Measurements from ENCODE around the gene HIGD1B.
A peak's percentile ranks its signal among the peaks of the same experiment; 100 is the strongest.

HIGD1B gene

GRCh38 chr17:44848961-44849489, 1.3 kb downstream of the HIGD1B start:
- no peak for DNase-seq (ENCODE audit: low spot score in 2 of 2)
- in situ Hi-C loops (cut with MboI; ENCODE audit: low sequenced_read_pairs), result no loop called here
- H3K36me3 ChIP-seq (replicated peaks), result peaks cover 40% of the 10 kb centered on the region
- H3K9me3 ChIP-seq, result no peaks in the 10 kb centered on the region; the same call in 1 of the 2 replicates
- H3K27me3 ChIP-seq (ENCODE audit: low read depth), result no peaks in the 10 kb centered on the region
- no peaks in the 10 kb centered on the region for H3K4me1 ChIP-seq
- H3K4me3 ChIP-seq, result no peak overlapping the region

- DNase-seq (ENCODE audit: low spot score in 2 of 2), result no peak
- H3K27me3 ChIP-seq (ENCODE audit: low read depth), result no peaks in the 10 kb centered on the region
- no peak overlapping the region for H3K4me3 ChIP-seq
- in situ Hi-C loops (cut with MboI; ENCODE audit: low sequenced_read_pairs), result no loop called here
- peaks cover 50% of the 10 kb centered on the region for H3K36me3 ChIP-seq (replicated peaks)
- H3K9me3 ChIP-seq, result no peaks in the 10 kb centered on the region
- H3K4me1 ChIP-seq, result no peaks in the 10 kb centered on the region
Observed at GRCh38 chr17:44850025-44850424, 2.3 kb downstream of the HIGD1B start.

GRCh38 chr17:44850612-44851011, 2.9 kb downstream of the HIGD1B start:
- no peak for DNase-seq (ENCODE audit: low spot score in 2 of 2)
- in situ Hi-C loops (cut with MboI; ENCODE audit: low sequenced_read_pairs), result no loop called here
- Histone ChIP-seq H3K4me1 (no peaks in the 10 kb centered on the region), H3K27me3 (ENCODE audit: low read depth) (no peaks in the 10 kb centered on the region), H3K9me3 (no peaks in the 10 kb centered on the region), H3K4me3 (no peak overlapping the region), H3K36me3 (replicated peaks) (peaks cover 56% of the 10 kb centered on the region)

GRCh38 chr17:44854192-44854591, 6.5 kb downstream of the HIGD1B start:
- DNase-seq (ENCODE audit: low spot score in 2 of 2), result no peak
- H3K27me3 ChIP-seq (ENCODE audit: low read depth), result no peaks in the 10 kb centered on the region
- in situ Hi-C loops (cut with MboI; ENCODE audit: low sequenced_read_pairs), result no loop called here
- peaks cover 86% of the 10 kb centered on the region for H3K36me3 ChIP-seq (replicated peaks)
- H3K4me1 ChIP-seq, result no peaks in the 10 kb centered on the region
- no peaks in the 10 kb centered on the region for H3K9me3 ChIP-seq
- H3K4me3 ChIP-seq, result no peak overlapping the region

GRCh38 chr17:44859701-44860100, 12.0 kb downstream of the HIGD1B start:
- H3K9me3 ChIP-seq, result no peaks in the 10 kb centered on the region
- in situ Hi-C loops (cut with MboI; ENCODE audit: low sequenced_read_pairs), result no loop called here
- H3K4me1 ChIP-seq, result no peaks in the 10 kb centered on the region
- no peak overlapping the region for H3K4me3 ChIP-seq
- peaks cover 88% of the 10 kb centered on the region for H3K36me3 ChIP-seq (replicated peaks)
- DNase-seq (ENCODE audit: low spot score in 2 of 2), result no peak
- H3K27me3 ChIP-seq (ENCODE audit: low read depth), result no peaks in the 10 kb centered on the region

- Histone ChIP-seq H3K36me3 (replicated peaks) (peaks cover 79% of the 10 kb centered on the region), H3K4me3 (no peak overlapping the region), H3K27me3 (ENCODE audit: low read depth) (no peaks in the 10 kb centered on the region), H3K9me3 (no peaks in the 10 kb centered on the region), H3K4me1 (no peaks in the 10 kb centered on the region)
- DNase-seq (ENCODE audit: low spot score in 2 of 2), result no peak
- in situ Hi-C loops (cut with MboI; ENCODE audit: low sequenced_read_pairs), result no loop called here
Observed at GRCh38 chr17:44862278-44862914, 14.7 kb downstream of the HIGD1B start.

GRCh38 chr17:44863061-44863918, 15.6 kb downstream of the HIGD1B start:
- H3K4me3 ChIP-seq, result no peak overlapping the region
- no peaks in the 10 kb centered on the region for H3K27me3 ChIP-seq (ENCODE audit: low read depth)
- no peak for DNase-seq (ENCODE audit: low spot score in 2 of 2)
- H3K36me3 ChIP-seq (replicated peaks), result peaks cover 82% of the 10 kb centered on the region
- no peaks in the 10 kb centered on the region for H3K9me3 ChIP-seq
- in situ Hi-C loops (cut with MboI; ENCODE audit: low sequenced_read_pairs), result no loop called here
- no peaks in the 10 kb centered on the region for H3K4me1 ChIP-seq

- Histone ChIP-seq H3K27me3 (ENCODE audit: low read depth) (no peaks in the 10 kb centered on the region), H3K36me3 (replicated peaks) (peaks cover 82% of the 10 kb centered on the region), H3K9me3 (no peaks in the 10 kb centered on the region), H3K4me1 (no peaks in the 10 kb centered on the region), H3K4me3 (no peak overlapping the region)
- DNase-seq (ENCODE audit: low spot score in 2 of 2), result no peak
- in situ Hi-C loops (cut with MboI; ENCODE audit: low sequenced_read_pairs), result loop anchor here (5.0 kb wide), 1 partner anchor 88 kb away; no protein-coding TSS in a partner anchor
Observed at GRCh38 chr17:44864831-44865230, 17.1 kb downstream of the HIGD1B start.

GRCh38 chr17:44865231-44865660, 17.6 kb downstream of the HIGD1B start:
- Histone ChIP-seq H3K4me3 (no peak overlapping the region), H3K27me3 (ENCODE audit: low read depth) (no peaks in the 10 kb centered on the region), H3K9me3 (no peaks in the 10 kb centered on the region), H3K4me1 (no peaks in the 10 kb centered on the region), H3K36me3 (replicated peaks) (peaks cover 81% of the 10 kb centered on the region)
- DNase-seq (ENCODE audit: low spot score in 2 of 2), result peak; percentile 73 to 87
- in situ Hi-C loops (cut with MboI; ENCODE audit: low sequenced_read_pairs), result loop anchor here (5.0 kb wide), 1 partner anchor 88 kb away; no protein-coding TSS in a partner anchor

- Histone ChIP-seq H3K4me1 (no peaks in the 10 kb centered on the region), H3K9me3 (no peaks in the 10 kb centered on the region), H3K36me3 (replicated peaks) (peaks cover 79% of the 10 kb centered on the region), H3K4me3 (no peak overlapping the region), H3K27me3 (ENCODE audit: low read depth) (no peaks in the 10 kb centered on the region)
- no peak for DNase-seq (ENCODE audit: low spot score in 2 of 2)
- in situ Hi-C loops (cut with MboI; ENCODE audit: low sequenced_read_pairs), result loop anchor here (5.0 kb wide), 1 partner anchor 89 kb away; no protein-coding TSS in a partner anchor
Observed at GRCh38 chr17:44865931-44866330, 18.2 kb downstream of the HIGD1B start.

- DNase-seq (ENCODE audit: low spot score in 2 of 2), result no peak
- Histone ChIP-seq H3K4me3 (no peak overlapping the region), H3K9me3 (no peaks in the 10 kb centered on the region), H3K4me1 (no peaks in the 10 kb centered on the region), H3K36me3 (replicated peaks) (peaks cover 81% of the 10 kb centered on the region), H3K27me3 (ENCODE audit: low read depth) (no peaks in the 10 kb centered on the region)
- in situ Hi-C loops (cut with MboI; ENCODE audit: low sequenced_read_pairs), result loop anchor here (5.0 kb wide), 1 partner anchor 91 kb away; no protein-coding TSS in a partner anchor
Observed at GRCh38 chr17:44867841-44868240, 20.2 kb downstream of the HIGD1B start.

GRCh38 chr17:44871556-44871955, 23.9 kb downstream of the HIGD1B start:
- no peak for DNase-seq (ENCODE audit: low spot score in 2 of 2)
- in situ Hi-C loops (cut with MboI; ENCODE audit: low sequenced_read_pairs), result no loop called here
- Histone ChIP-seq H3K4me3 (no peak overlapping the region), H3K27me3 (ENCODE audit: low read depth) (no peaks in the 10 kb centered on the region), H3K9me3 (no peaks in the 10 kb centered on the region), H3K36me3 (replicated peaks) (peaks cover 81% of the 10 kb centered on the region), H3K4me1 (no peaks in the 10 kb centered on the region)

GRCh38 chr17:44872131-44872768, 24.6 kb downstream of the HIGD1B start:
- Histone ChIP-seq H3K9me3 (no peaks in the 10 kb centered on the region), H3K4me3 (no peak overlapping the region), H3K36me3 (replicated peaks) (peaks cover 80% of the 10 kb centered on the region), H3K4me1 (no peaks in the 10 kb centered on the region), H3K27me3 (ENCODE audit: low read depth) (no peaks in the 10 kb centered on the region)
- in situ Hi-C loops (cut with MboI; ENCODE audit: low sequenced_read_pairs), result no loop called here
- DNase-seq (ENCODE audit: low spot score in 2 of 2), result no peak
